NCI-H1436 (cell line): ENCODE results near the gene BANK1.

Source experiments
- DNase-seq: peaks from one replicate; lab custom pipeline; 2025; lab: John Stamatoyannopoulos, UW

Gene BANK1

GRCh38 chr4:102036619-102037376, 246.3 kb downstream of the BANK1 start:
- DNase-seq = no peak

DNA sequence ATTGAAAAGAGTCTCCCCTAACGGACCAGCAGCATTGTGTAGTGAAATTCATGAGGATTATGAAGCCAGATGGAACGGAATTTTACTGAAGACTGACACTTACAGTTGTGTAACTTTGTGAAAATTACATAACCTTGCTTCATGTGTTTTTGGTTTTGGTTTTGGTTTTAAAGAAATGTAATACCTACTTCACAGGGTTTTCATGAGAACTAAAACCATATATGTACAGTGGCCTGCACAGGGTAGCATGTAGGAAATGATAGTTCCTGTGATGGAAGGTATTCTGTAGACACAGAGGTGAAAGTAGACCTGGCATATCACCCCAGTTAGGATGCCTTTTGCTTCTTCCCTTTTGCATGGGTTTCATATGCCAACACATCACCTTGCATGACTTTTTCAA, 247.0 kb downstream of the BANK1 start:
- no peak for DNase-seq

DNA sequence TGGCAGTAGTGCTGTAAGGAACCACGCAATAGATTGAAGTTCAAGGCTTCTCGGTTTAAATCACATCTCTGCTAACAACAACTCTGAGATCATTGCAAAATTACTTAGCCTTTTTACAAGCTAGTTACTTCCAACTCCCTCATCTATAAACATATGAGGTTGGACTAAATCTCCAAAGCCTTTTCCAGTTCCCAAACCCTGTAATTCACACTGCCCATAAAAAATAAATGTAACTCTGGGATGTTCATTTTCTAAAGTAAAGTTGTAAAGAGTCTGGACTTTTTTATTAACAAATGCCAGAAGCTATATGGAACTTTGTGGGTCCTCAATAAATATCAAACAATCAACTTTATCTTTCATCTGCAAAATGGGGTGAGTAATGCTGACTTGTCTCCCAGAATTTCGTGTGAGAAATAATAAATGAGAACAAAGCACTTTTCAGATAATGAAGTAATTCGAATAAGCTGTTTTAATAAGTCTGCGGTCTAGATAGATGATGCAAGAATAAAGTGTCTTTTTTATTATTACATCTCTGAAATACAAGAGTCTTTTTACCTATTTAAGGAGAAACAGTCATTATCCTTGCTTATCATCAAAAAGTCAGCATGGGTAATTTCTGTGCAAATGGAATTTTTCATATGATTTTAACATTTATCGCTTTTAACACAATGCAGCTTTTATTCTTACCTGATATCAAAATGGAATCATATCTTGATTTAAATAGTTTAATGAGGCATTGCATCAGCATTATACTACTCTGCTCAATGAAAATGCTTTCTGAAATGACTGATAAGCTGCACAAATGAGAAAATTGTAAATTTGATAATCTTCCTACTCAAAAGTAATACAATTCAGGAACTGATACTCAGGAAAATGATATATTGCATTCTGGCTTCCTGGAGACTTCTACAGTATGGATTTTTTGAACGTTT, 252.6 kb downstream of the BANK1 start:
- no peak for DNase-seq

GRCh38 chr4:102047616-102048015, 257.1 kb downstream of the BANK1 start:
- no peak for DNase-seq

DNA sequence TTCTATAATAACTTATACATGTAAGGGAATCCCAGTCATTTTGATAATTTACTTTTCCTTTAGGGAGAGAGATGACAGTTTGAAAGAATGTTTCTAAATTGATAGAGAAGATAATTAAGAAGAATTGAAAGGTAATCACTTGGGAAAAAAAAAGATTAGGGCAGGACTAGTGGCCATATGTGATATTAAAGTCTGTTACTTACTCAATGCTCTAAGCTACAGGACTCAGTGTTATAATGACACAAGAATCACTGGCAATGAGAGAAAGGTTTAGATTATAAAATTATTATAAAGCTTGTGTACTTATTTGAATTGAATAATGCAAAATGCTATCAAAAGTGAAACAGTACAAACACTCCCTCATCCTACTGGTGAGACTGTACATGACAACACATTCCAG, 265.3 kb downstream of the BANK1 start:
- DNase-seq = no peak

GRCh38 chr4:102057122-102057521, 266.6 kb downstream of the BANK1 start:
- no peak for DNase-seq

- DNase-seq = no peak
These were observed 270.6 kb downstream of the BANK1 start for GRCh38 chr4:102061133-102061532.

DNA sequence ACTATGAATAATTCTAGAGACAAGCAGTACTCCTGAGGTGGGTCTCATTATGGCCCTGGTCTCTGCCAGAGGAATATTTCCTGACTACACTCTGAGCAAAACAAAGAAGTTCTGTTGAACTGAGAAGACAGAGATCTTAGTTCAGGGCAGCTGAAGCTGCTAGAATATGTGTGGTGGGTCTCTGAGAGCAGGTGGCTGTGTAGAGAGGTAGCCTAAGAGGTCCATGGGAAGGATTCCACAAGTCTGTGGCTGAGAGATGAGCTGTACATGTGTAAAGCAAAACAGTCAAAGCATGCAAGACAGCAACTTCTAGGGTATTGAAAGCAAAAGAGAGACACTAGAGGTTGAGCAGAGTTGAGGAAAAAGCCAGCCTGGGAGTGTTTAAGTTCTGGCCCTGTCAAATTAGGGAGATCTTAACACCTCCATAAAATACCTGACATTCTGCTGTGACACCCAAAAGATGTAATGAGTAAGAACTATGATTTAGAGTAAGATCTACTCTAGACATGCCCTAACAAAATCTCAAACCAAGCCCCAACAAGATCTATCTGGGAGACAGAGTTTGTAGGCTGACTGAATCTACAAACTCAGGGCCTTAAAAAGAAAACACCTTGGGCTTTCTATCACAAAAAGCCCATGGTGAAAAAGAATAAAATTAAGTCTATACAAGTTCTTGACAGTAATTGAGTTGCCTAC, 274.4 kb downstream of the BANK1 start:
- no peak for DNase-seq

GRCh38 chr4:102076622-102077021, 286.1 kb downstream of the BANK1 start:
- no peak for DNase-seq

GRCh38 chr4:102080184-102080583, 289.7 kb downstream of the BANK1 start:
- no peak for DNase-seq

DNA sequence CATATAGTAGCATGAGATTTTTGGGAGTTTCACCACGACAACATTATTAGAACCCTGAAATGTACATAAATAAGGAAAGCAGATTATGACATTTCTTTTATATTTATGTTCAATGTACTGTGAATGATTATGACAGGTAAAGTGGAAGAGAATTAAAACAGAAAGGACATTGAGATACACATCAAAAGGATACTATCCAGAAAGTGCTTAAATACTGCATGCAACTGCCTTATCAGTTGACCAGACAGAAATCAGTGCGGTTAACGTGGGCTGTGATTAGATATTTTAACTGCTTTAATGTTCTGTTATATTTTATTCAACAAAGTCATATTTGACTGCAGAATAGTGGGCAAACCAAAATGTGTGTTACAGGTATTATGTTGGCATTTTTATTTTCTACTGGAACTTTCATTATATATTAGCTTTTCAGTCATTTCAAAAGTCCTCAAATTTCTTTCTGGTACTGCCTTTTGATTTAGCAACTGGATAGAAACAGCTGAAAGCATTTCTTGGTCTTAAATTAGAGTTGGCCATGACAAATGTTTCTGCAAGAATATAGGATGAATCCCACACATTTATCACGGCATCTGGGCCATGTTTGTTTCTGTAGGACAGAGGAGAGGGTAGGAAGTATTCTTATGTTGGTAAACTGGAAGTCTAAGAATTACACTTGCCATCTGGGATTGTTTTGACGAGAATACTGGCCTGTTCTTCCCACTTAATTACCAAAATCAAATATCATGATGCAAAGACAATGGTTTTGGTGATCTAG, 299.5 kb downstream of the BANK1 start:
- DNase-seq = no peak

GRCh38 chr4:102091656-102092055, 301.1 kb downstream of the BANK1 start:
- DNase-seq = no peak

GRCh38 chr4:102094481-102094880, 304.0 kb downstream of the BANK1 start:
- no peak for DNase-seq

DNA sequence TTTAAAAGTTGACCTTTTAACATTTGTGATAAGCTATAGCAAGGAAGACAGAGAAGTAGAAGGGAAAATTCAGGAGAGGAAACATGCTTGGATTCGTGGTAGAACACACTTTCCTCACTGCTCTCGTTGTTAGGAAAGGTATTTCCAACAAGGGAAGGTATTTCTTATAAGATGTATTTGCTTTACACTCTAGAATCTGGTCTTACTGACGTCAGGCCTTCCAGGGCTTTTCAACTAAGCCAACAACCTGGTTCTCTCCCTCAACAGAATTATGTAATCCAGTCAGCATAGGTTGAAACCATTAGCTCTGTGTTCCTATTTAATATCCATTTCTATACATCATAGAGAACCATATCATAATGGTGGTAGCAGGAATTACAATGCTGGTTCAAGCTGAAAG, 312.8 kb downstream of the BANK1 start:
- no peak for DNase-seq

GRCh38 chr4:102104278-102104677, 313.7 kb downstream of the BANK1 start:
- no peak for DNase-seq

- no peak for DNase-seq
These were observed 315.5 kb downstream of the BANK1 start for GRCh38 chr4:102105983-102106382.

- no peak for DNase-seq
These were observed 323.6 kb downstream of the BANK1 start for GRCh38 chr4:102114118-102114630.

GRCh38 chr4:102116121-102116520, 325.6 kb downstream of the BANK1 start:
- DNase-seq = no peak

GRCh38 chr4:102120846-102121245, 330.3 kb downstream of the BANK1 start:
- DNase-seq = no peak
